DOHH2 (cell line): ENCODE data around the gene HDAC4.

ENCODE experiments used
- H3F3A ChIP-seq: fragments of 200-600 bp; sonication (generic), shearing (Covaris generic); 2 replicates; pipeline ENCODE4 v1.6.0; 2016; ENCODE audit warnings: antibody characterized with exemption, mild to moderate bottlenecking; ENCODE audit not compliant: control insufficient read depth, insufficient read depth
- H3K27ac ChIP-seq: fragments of 200-600 bp; sonication (generic); 2 replicates; pipeline ENCODE4 v1.5.1; 2014; ENCODE audit warnings: low read depth, mild to moderate bottlenecking, low read length, moderate library complexity
- H3K27me3 ChIP-seq: fragments of 200-600 bp; sonication (generic); 2 replicates; pipeline ENCODE4 v1.6.1; 2014; ENCODE audit warnings: mild to moderate bottlenecking, low read length, mixed read lengths; ENCODE audit not compliant: control insufficient read depth
- H3K36me3 ChIP-seq: fragments of 200-600 bp; sonication (generic); 2 replicates; pipeline ENCODE4 v1.6.1; 2014; ENCODE audit warnings: mild to moderate bottlenecking, low read length, moderate library complexity, mixed read lengths; ENCODE audit not compliant: control insufficient read depth
- H3K4me1 ChIP-seq: fragments of 200-600 bp; sonication (generic); 2 replicates; pipeline ENCODE4 v1.6.1; 2014; ENCODE audit warnings: mild to moderate bottlenecking, low read length, mixed read lengths; ENCODE audit not compliant: control insufficient read depth
- H3K4me2 ChIP-seq: fragments of 200-600 bp; sonication (generic); 2 replicates; pipeline ENCODE4 v1.6.0; 2014; ENCODE audit warnings: mild to moderate bottlenecking, low read length, moderate library complexity
- H3K4me3 ChIP-seq: fragments of 200-600 bp; sonication (generic); 2 replicates; pipeline ENCODE4 v1.5.1; 2014; ENCODE audit warnings: mild to moderate bottlenecking, low read length, mixed read lengths
- H3K79me2 ChIP-seq: fragments of 200-600 bp; sonication (generic); 2 replicates; pipeline ENCODE4 v1.6.1; 2014; ENCODE audit warnings: mild to moderate bottlenecking, low read length, mixed read lengths; ENCODE audit not compliant: control insufficient read depth
- H3K9me2 ChIP-seq: fragments of 200-600 bp; sonication (generic); replicated peaks from 2 replicates; pipeline ENCODE4 v1.6.1; 2014; ENCODE audit warnings: mild to moderate bottlenecking, low read length, mixed read lengths; ENCODE audit not compliant: control insufficient read depth
- H3K9me3 ChIP-seq: fragments of 200-600 bp; sonication (generic); 2 replicates; pipeline ENCODE4 v1.6.1; 2014; ENCODE audit warnings: antibody characterized with exemption, low read length, mixed read lengths; ENCODE audit not compliant: control insufficient read depth, insufficient read depth
- H4K20me1 ChIP-seq: fragments of 200-600 bp; sonication (generic); 2 replicates; pipeline ENCODE4 v1.6.0; 2014; ENCODE audit warnings: low read depth, mild to moderate bottlenecking, antibody characterized with exemption, low read length, moderate library complexity; ENCODE audit not compliant: control insufficient read depth, insufficient read depth
- CTCF ChIP-seq: fragments of 200-600 bp; sonication (generic); IDR thresholded peaks from one replicate; pipeline ENCODE4 v1.5.1; 2014; ENCODE audit warnings: antibody characterized with exemption, mild to moderate bottlenecking, low read depth, low read length; ENCODE audit not compliant: poor library complexity, severe bottlenecking
- EZH2phosphoT487 ChIP-seq: fragments of 200-600 bp; sonication (generic); IDR thresholded peaks from 2 replicates; pipeline ENCODE4 v1.6.1; 2017; ENCODE audit warnings: borderline replicate concordance, mild to moderate bottlenecking, antibody characterized with exemption, low read length, moderate library complexity, mixed read lengths

HDAC4 gene

DNA sequence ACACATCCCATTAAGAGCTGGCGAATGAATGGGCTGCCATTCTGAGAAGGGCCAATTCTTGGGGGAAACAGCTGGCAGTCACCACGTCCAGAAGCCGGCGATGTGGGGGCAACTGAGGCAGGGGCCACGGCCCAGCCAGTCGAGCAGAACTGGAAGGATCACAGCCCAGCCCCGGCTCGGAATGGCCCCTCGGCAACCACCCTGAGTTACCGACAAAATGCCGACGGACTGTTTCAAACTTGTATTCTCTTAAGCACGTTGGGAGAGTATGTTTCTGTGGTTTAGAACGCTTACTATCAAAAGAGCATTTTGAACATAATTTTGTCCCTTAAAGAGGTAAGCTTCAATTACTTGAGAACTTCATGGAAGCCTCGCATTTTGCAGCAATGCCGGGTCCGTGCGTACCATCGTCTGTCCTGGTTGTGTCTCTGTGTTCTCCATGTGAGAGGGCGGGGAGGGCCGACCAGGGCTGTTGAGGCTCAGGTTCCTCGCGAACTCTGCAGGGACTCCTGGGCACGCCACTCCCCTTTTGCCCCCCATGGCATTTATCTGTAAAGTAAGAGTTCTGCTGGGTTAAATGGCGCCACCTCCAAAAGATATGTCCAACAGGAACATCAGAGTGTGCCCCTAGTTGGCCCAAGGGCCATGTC, 397.1 kb downstream of the HDAC4 start:
- Histone ChIP-seq H3K79me2 (no peaks in the 10 kb centered on the region), H3K4me1 (no peaks in the 10 kb centered on the region), H3K27ac (no peak overlapping the region), H3K4me2 (no peak overlapping the region), H3K36me3 (no peaks in the 10 kb centered on the region), H3K4me3 (no peak overlapping the region), H3K9me2 (no peaks in the 10 kb centered on the region), H4K20me1 (no peaks in the 10 kb centered on the region), H3K27me3 (no peaks in the 10 kb centered on the region), H3K9me3 (no peaks in the 10 kb centered on the region), H3F3A (no peaks in the 10 kb centered on the region)
- TF ChIP-seq CTCF = no peak
- TF ChIP-seq EZH2phosphoT487 = no peak

GRCh38 chr2:239002954-239003623, 397.7 kb downstream of the HDAC4 start:
- Histone ChIP-seq H3K4me1 (no peaks in the 10 kb centered on the region), H3K4me3 (no peak overlapping the region), H3K9me2 (no peaks in the 10 kb centered on the region), H3K9me3 (no peaks in the 10 kb centered on the region), H4K20me1 (no peaks in the 10 kb centered on the region), H3K27me3 (no peaks in the 10 kb centered on the region), H3F3A (no peaks in the 10 kb centered on the region), H3K36me3 (no peaks in the 10 kb centered on the region), H3K79me2 (no peaks in the 10 kb centered on the region), H3K4me2 (no peak overlapping the region), H3K27ac (no peak overlapping the region)
- no peak for TF ChIP-seq CTCF
- no peak for TF ChIP-seq EZH2phosphoT487

DNA sequence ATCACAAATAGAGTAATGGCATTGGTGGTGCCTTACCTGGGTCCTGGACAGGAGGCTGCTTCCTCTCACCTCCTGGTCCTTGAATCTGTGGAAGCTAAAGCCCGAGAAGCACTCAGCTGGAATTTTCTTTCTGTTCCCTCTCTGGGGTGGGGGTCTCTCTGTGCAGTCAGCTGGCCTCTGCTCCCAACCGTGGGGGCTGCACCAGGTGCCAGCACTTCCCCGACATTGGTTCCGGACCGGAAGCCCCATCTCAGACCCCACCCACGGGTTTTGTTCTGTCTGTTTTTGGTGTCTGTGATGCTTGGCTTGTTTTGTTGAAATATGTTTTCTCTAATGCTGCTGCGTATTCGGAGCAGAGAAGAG, 398.2 kb downstream of the HDAC4 start:
- Histone ChIP-seq H3K4me3 (no peak overlapping the region), H3K79me2 (no peaks in the 10 kb centered on the region), H3K4me2 (no peak overlapping the region)

More for the DNA sequence above, 398.2 kb downstream of the HDAC4 start:
- Histone ChIP-seq H3K27ac (no peak overlapping the region), H3K36me3 (no peaks in the 10 kb centered on the region), H3F3A (no peaks in the 10 kb centered on the region), H4K20me1 (no peaks in the 10 kb centered on the region), H3K9me2 (no peaks in the 10 kb centered on the region), H3K27me3 (no peaks in the 10 kb centered on the region), H3K9me3 (no peaks in the 10 kb centered on the region), H3K4me1 (no peaks in the 10 kb centered on the region)
- no peak for TF ChIP-seq EZH2phosphoT487
- TF ChIP-seq CTCF = no peak
